SK-N-SH treated with all-trans-retinoic acid at 6 μM for 48 hours (cell line): ENCODE measurements around the gene COPE.

Experiments used
- ATAC-seq: fragments of 200-7000 bp; cut with Tn5 transposase; 3 replicates; pipeline ENCODE4 v1.9.1; 2020; ENCODE audit warnings: mild to moderate bottlenecking, moderate library complexity
- ARNTL ChIP-seq: fragments of 450-650 bp; formaldehyde crosslinking; IDR thresholded peaks from 2 replicates; pipeline ENCODE4 v1.5.0; 2020; ENCODE audit warnings: low read depth, mild to moderate bottlenecking, moderate library complexity, borderline replicate concordance
- CSDC2 ChIP-seq: fragments of 250-450 bp; sonication (Bioruptor Pico); IDR thresholded peaks from 2 replicates; pipeline ENCODE4 v1.5.0; 2020; ENCODE audit warnings: mild to moderate bottlenecking, moderate library complexity
- CSRNP3 ChIP-seq: fragments of 250-450 bp; sonication (Bioruptor Pico); IDR thresholded peaks from 2 replicates; pipeline ENCODE4 v1.5.1; 2021; ENCODE audit warnings: mild to moderate bottlenecking, moderate library complexity
- ESRRG ChIP-seq: fragments of 250-450 bp; sonication (Bioruptor Pico); IDR thresholded peaks from 2 replicates; pipeline ENCODE4 v1.6.1; 2021; ENCODE audit warnings: mild to moderate bottlenecking
- GLIS3 ChIP-seq: fragments of 250-450 bp; sonication (Bioruptor Pico); IDR thresholded peaks from 2 replicates; pipeline ENCODE4 v1.5.0; 2020; ENCODE audit warnings: mild to moderate bottlenecking, moderate library complexity
- ISL1 ChIP-seq: fragments of 250-450 bp; sonication (Bioruptor Pico); IDR thresholded peaks from 2 replicates; pipeline ENCODE4 v2.1.2; 2022; ENCODE audit warnings: mild to moderate bottlenecking, moderate library complexity
- OSR1 ChIP-seq: fragments of 250-450 bp; sonication (Bioruptor Pico); IDR thresholded peaks from 2 replicates; pipeline ENCODE4 v1.8.0; 2022; ENCODE audit warnings: moderate library complexity, mild to moderate bottlenecking, inconsistent platforms
- POU6F1 ChIP-seq: fragments of 250-450 bp; sonication (Bioruptor Pico); IDR thresholded peaks from 2 replicates; pipeline ENCODE4 v1.8.0; 2021; ENCODE audit warnings: low read depth, mild to moderate bottlenecking, moderate library complexity, borderline replicate concordance
- PPARA ChIP-seq: fragments of 250-450 bp; sonication (Bioruptor Pico); IDR thresholded peaks from 2 replicates; pipeline ENCODE4 v1.5.0; 2020; ENCODE audit warnings: mild to moderate bottlenecking, borderline replicate concordance
- RARB ChIP-seq: fragments of 250-450 bp; sonication (Bioruptor Pico); IDR thresholded peaks from 2 replicates; pipeline ENCODE4 v1.8.0; 2021; ENCODE audit warnings: mild to moderate bottlenecking, moderate library complexity
- TCF4 ChIP-seq: fragments of 250-450 bp; sonication (Bioruptor Pico); IDR thresholded peaks from 2 replicates; pipeline ENCODE4 v1.8.0; 2021; ENCODE audit warnings: mild to moderate bottlenecking, moderate library complexity, borderline replicate concordance
- TOX ChIP-seq: fragments of 250-450 bp; sonication (Bioruptor Pico); IDR thresholded peaks from 2 replicates; pipeline ENCODE4 v1.8.0; 2021; ENCODE audit warnings: mild to moderate bottlenecking, moderate library complexity, borderline replicate concordance
- TSHZ2 ChIP-seq: fragments of 250-450 bp; sonication (Bioruptor Pico); IDR thresholded peaks from 2 replicates; pipeline ENCODE4 v1.5.0; 2020; ENCODE audit warnings: mild to moderate bottlenecking, moderate library complexity
- ZC3H10 ChIP-seq: fragments of 250-450 bp; sonication (Bioruptor Pico); IDR thresholded peaks from 2 replicates; pipeline ENCODE4 v1.5.1; 2021; ENCODE audit warnings: mild to moderate bottlenecking, moderate library complexity
- ZFP3 ChIP-seq: fragments of 250-450 bp; sonication (Bioruptor Pico); IDR thresholded peaks from 2 replicates; pipeline ENCODE4 v1.5.0; 2020; ENCODE audit warnings: mild to moderate bottlenecking, moderate library complexity
- ZFP30 ChIP-seq: fragments of 450-650 bp; formaldehyde crosslinking; IDR thresholded peaks from 2 replicates; pipeline ENCODE4 v1.5.0; 2022; ENCODE audit warnings: mild to moderate bottlenecking, moderate library complexity
- ZNF565 ChIP-seq: fragments of 450-650 bp; formaldehyde crosslinking; conservative IDR thresholded peaks from 2 replicates; pipeline ENCODE4 v1.5.0; 2020; ENCODE audit warnings: low read depth, mild to moderate bottlenecking, moderate library complexity
- ZNF8 ChIP-seq: fragments of 450-650 bp; formaldehyde crosslinking; IDR thresholded peaks from 2 replicates; pipeline ENCODE4 v1.5.0; 2020; ENCODE audit warnings: mild to moderate bottlenecking, moderate library complexity
- TF ChIP-seq, protein P1 (sequence below): fragments of 250-450 bp; sonication (Bioruptor Pico); IDR thresholded peaks from 2 replicates; pipeline ENCODE4 v1.8.0; 2020; ENCODE audit warnings: mild to moderate bottlenecking, moderate library complexity, borderline replicate concordance

The COPE gene

GRCh38 chr19:18919086-18919899, at the start of gene COPE, which contains the start of gene DDX49:
Gene COPE (minus strand): TSS chr19:18919387. CDS start chr19:18919348, 39 bp downstream.
Gene DDX49 (plus strand): TSS chr19:18919715. CDS start chr19:18919742, 27 bp downstream.
- TF ChIP-seq ZNF8 (0 out of 2 replicates have a peak, but pooled peaks have one; percentile 10), ZNF565 (CRISPR knock-in tag) (no peak), ESRRG (CRISPR knock-in tag) (no peak), ARNTL (CRISPR knock-in tag) (no peak), ZFP3 (CRISPR knock-in tag) (0 out of 2 replicates have a peak, but pooled peaks have one; percentile 18), CSRNP3 (CRISPR knock-in tag) (no peak)

DNA sequence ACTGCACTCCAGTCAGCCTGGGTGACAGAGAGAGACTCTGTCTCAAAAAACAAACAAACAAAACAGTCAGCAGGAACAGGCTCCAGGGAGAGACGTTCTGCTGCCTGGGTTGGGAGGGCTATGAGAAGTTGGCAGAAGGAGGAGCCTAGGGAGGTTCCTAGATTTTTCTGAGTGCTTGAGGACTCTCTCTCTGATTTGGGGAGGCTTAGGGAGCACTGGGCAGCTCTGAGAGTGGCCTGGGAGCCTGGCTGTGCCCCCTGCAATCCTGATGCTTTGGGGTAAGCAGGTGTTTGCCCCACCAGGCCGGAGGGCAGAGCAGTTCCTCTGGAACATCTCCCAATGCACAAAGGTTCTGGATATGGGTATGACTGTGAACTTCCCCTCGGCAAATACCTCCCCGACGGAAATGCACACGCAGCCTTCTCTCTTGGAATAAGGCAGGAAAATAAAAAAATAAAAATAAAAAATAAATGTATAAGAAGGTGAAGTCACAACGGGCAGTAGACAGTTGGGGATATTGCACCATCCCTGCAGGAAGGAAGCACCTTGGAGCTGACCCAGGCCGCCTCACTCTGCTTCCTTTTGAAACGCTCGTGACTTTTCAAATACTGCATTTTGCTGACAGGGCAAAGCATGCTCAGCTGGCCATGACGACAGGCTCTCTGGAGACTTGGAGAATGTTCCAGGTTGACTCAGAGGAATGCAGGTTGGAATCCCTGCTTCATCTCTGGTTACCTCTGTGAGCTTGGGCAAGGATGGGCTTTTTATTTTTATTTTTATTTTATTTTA, 48.4 kb upstream of the COPE start:
- TF ChIP-seq TOX (CRISPR knock-in tag) = no peak
- TF ChIP-seq CSDC2 (CRISPR knock-in tag) = no peak
- no peak for TF ChIP-seq TCF4 (CRISPR knock-in tag)
- no peak for TF ChIP-seq ISL1 (CRISPR knock-in tag)
- TF ChIP-seq CSRNP3 (CRISPR knock-in tag) = no peak
- no peak for TF ChIP-seq ARNTL (CRISPR knock-in tag)
- no peak for TF ChIP-seq POU6F1 (CRISPR knock-in tag)
- TF ChIP-seq OSR1 (CRISPR knock-in tag) = no peak
- no peak for TF ChIP-seq PPARA (CRISPR knock-in tag)
- TF ChIP-seq ZC3H10 (CRISPR knock-in tag) = no peak
- no peak for TF ChIP-seq ZFP3 (CRISPR knock-in tag)
- no peak for TF ChIP-seq TSHZ2 (CRISPR knock-in tag)
- ATAC-seq = no peak

More at GRCh38 chr19:18919086-18919899, at the start of gene COPE, which contains the start of gene DDX49:
- ATAC-seq = peak; percentile 97

- ATAC-seq = no peak
Measured at GRCh38 chr19:18966307-18966706, 47.1 kb upstream of the COPE start.

More at GRCh38 chr19:18966307-18966706, 47.1 kb upstream of the COPE start:
- no peak for TF ChIP-seq ZNF565 (CRISPR knock-in tag)
- TF ChIP-seq, protein P1, sequence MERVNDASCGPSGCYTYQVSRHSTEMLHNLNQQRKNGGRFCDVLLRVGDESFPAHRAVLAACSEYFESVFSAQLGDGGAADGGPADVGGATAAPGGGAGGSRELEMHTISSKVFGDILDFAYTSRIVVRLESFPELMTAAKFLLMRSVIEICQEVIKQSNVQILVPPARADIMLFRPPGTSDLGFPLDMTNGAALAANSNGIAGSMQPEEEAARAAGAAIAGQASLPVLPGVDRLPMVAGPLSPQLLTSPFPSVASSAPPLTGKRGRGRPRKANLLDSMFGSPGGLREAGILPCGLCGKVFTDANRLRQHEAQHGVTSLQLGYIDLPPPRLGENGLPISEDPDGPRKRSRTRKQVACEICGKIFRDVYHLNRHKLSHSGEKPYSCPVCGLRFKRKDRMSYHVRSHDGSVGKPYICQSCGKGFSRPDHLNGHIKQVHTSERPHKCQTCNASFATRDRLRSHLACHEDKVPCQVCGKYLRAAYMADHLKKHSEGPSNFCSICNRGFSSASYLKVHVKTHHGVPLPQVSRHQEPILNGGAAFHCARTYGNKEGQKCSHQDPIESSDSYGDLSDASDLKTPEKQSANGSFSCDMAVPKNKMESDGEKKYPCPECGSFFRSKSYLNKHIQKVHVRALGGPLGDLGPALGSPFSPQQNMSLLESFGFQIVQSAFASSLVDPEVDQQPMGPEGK (CRISPR knock-in tag) = no peak
- TF ChIP-seq ESRRG (CRISPR knock-in tag) = no peak
- no peak for TF ChIP-seq TSHZ2 (CRISPR knock-in tag)
- TF ChIP-seq ZFP30 (CRISPR knock-in tag) = no peak
- TF ChIP-seq RARB (CRISPR knock-in tag) = no peak
- TF ChIP-seq ARNTL (CRISPR knock-in tag) = no peak
- no peak for TF ChIP-seq GLIS3 (CRISPR knock-in tag)
- no peak for TF ChIP-seq TOX (CRISPR knock-in tag)
- no peak for TF ChIP-seq ZNF8
